Hematopoietic multipotent progenitor cell treated with erythropoietin and hydrocortisone succinate and interleukin-3 and kit ligand, for 4 days (in vitro differentiated cells): ENCODE results near the gene ZCCHC3.

Experiments
- DNase-seq: peaks from one replicate; pipeline ENCODE4 v3.0.0-alpha.2; 2015

Gene ZCCHC3

DNA sequence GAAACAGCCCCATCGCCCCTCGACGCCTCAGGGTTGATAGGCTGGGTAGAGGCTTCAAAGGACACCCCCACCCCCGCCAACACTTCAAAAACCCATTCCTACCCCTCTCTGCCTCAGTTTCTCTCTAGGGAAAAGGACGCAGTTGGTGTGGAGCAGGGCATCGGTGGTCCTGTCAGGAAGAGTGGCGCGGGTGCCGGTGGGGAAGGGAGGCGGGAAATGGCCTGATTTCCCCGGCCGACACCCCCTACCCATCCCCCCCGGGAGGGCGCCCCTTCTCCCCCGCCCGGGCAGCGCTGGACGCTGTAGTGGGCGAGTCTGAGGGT is 49.9 kb downstream of the ZCCHC3 start:
- no peak for DNase-seq

- DNase-seq = peak; percentile 96
Measured at GRCh38 chr20:347640-348484, 50.5 kb downstream of the ZCCHC3 start.

DNA sequence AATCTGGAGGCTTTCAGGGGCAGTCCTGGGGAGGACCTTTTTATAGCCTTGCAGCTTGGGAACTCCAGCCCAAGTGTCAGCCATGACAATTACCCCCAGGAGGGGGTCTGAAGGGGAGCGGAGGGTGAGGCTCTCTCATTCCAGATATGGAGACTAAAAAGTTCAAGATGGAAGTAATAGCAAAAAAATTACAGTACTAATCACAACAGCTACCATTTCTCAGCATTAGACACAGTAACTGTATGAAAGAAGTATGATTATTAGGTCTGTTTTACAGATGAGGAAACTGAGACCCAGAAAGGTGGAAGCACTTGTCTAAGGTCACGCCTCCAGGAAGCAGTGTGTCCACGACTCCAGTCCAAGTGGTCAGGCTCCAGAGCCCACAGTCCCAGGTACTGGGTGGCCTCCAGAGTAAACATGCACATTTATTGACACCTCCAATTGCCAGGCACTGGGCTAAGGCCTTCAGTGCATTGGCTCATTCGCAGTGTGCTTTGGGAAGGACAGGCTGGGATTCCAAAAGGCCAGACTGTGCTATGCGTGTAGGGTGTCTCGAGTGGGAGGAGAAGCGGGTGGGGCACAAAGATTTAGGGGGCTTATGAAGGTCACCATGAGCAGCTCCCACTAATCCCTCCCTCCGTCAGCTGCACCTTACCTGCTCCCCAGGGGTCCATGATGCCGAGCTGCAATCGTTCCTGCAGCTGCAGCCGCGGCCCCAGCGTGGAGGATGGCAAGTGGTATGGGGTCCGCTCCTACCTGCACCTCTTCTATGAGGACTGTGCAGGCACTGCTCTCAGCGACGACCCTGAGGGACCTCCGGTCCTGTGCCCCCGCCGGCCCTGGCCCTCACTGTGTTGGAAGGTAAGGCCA is 51.8 kb downstream of the ZCCHC3 start:
- DNase-seq = no peak
